ENCODE results near the gene UBAC2. TPM values are rescaled to one million over a fixed set of nuclear protein-coding genes. Genes with fewer than 3 reads are reported as not detected.

Gene UBAC2
- total RNA-seq, 1 donor from 2014 or later, result 64.3 TPM

DNA sequence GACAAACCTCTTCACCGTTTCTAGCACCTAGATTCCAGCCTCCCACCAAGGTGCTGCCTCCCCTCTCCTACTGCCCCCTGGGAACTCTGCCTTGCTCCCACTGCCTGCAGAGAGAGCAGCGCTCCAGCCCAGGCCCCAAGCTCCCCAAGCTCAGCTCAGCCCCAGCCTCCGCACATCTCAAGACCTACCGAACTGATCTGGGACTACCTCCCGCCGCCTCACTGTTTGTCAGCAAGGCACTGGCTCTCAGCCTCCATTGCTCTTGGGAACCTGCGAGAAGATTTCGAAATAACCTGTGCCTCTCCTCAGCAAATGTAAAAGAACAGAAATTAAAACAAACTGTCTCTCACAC lies 198.9 kb downstream of the UBAC2 start:
- Mint-ChIP-seq H3K27me3 (ENCODE audit: low read depth) (peaks cover 5% of the 10 kb centered on the region), H3K4me1 (no peaks in the 10 kb centered on the region), H3K9me3 (peaks cover 7% of the 10 kb centered on the region), H3K36me3 (no peaks in the 10 kb centered on the region), H3K27ac (no peak overlapping the region), H3K4me3 (no peak overlapping the region)
- TF ChIP-seq, protein P1, sequence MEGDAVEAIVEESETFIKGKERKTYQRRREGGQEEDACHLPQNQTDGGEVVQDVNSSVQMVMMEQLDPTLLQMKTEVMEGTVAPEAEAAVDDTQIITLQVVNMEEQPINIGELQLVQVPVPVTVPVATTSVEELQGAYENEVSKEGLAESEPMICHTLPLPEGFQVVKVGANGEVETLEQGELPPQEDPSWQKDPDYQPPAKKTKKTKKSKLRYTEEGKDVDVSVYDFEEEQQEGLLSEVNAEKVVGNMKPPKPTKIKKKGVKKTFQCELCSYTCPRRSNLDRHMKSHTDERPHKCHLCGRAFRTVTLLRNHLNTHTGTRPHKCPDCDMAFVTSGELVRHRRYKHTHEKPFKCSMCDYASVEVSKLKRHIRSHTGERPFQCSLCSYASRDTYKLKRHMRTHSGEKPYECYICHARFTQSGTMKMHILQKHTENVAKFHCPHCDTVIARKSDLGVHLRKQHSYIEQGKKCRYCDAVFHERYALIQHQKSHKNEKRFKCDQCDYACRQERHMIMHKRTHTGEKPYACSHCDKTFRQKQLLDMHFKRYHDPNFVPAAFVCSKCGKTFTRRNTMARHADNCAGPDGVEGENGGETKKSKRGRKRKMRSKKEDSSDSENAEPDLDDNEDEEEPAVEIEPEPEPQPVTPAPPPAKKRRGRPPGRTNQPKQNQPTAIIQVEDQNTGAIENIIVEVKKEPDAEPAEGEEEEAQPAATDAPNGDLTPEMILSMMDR (IDR thresholded peaks at IDR 0.05; ENCODE audit: unreplicated experiment), result no peak
- DNase-seq (ENCODE audit: low spot score in 2 of 2, unreplicated experiment in 2 of 2), result no peak

DNA sequence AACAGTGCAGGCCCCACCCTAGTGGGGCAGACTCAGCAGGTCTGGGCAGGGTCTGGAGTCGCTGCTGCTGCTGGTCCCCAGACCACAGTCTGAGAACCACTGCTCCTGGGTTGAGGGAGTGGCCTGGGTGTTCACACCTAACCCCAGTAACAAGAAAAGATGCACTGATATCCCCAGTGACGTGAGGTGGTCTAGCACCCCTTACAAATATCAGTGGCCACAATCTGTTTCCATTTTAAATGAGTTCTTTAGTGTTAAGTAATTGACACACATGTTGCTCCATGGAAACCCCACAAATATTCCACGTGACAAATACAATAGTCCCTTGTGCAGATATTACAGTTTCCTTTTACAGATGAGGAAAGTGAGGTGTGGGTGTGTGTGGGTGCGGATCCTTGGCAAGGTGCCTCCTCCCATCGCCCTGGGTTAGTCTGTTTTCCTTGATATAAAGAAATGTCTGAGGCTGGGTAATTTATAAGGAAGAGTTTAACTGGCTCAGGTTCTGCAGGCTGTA lies 202.9 kb downstream of the UBAC2 start:
- Mint-ChIP-seq H3K9me3 (peaks cover 7% of the 10 kb centered on the region), H3K4me3 (no peak overlapping the region), H3K4me1 (no peaks in the 10 kb centered on the region), H3K27me3 (ENCODE audit: low read depth) (peaks cover 18% of the 10 kb centered on the region), H3K36me3 (no peaks in the 10 kb centered on the region), H3K27ac (no peak overlapping the region)
- TF ChIP-seq, protein P1 (IDR thresholded peaks at IDR 0.05; ENCODE audit: unreplicated experiment), result no peak
- no peak for DNase-seq (ENCODE audit: low spot score in 2 of 2, unreplicated experiment in 2 of 2)

DNA sequence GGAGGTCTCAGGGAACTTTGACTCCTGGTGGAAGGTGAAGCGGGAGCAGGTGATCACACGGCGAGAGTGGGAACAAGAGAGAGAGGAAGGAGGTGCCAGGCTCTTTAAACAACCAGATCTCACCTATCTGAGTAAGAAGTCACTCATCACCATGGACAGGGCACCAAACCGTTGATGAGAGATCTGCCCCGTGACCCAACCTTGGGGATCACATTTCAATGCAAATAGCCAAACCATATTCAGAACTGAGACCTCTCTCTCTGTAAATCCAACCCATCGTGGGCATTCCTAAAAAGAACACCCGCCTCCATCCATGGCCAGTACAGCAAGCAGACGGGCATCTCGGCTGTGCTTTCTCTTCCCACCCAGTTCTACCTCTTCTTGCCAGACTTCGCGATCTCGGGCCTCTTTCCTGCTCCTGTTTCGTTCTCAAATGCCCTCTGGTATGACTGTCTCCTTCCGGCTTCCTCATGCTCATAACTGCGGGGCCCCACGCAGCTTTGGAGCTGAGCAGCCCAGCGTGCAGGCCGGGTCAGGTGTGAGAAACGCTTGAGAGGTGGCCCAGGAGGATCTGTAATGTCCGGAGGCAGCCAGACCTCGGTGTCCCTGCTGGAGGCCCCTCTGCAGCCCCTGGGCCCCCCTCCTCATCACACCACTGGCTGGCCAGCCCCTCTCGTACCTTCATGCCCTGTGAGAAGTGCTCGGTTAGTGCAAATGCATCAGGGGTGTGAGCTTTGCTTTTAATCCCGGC lies 203.5 kb downstream of the UBAC2 start:
- no peak overlapping the region for H3K27ac Mint-ChIP-seq
- no peak for DNase-seq (ENCODE audit: low spot score in 2 of 2, unreplicated experiment in 2 of 2)

DNA sequence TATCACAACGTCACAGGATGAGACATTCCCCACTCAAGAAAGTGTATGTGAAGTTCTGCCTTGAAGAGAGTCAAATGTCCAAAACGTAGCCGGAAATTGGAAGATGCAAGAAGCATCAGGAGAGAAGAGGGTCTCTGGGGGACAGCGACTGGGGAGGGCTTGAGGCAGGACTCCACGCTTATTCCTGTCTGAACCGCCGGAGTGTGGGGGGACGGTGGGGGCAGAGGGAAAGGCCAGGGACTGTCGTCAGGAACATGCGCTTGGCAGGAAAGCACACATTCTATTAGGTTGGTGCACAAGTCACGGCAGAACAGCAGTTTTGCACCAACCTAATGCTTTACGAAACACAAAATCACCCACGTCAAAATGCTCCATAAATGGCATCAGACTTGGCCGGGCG lies 205.3 kb downstream of the UBAC2 start:
- no peak overlapping the region for H3K4me3 Mint-ChIP-seq
- no peaks in the 10 kb centered on the region for H3K4me1 Mint-ChIP-seq
- peaks cover 7% of the 10 kb centered on the region for H3K9me3 Mint-ChIP-seq
- no peak overlapping the region for H3K27ac Mint-ChIP-seq
- TF ChIP-seq, protein P1 (IDR thresholded peaks at IDR 0.05; ENCODE audit: unreplicated experiment), result no peak
- DNase-seq (ENCODE audit: low spot score in 2 of 2, unreplicated experiment in 2 of 2), result no peak
- peaks cover 18% of the 10 kb centered on the region for H3K27me3 Mint-ChIP-seq (ENCODE audit: low read depth)
- H3K36me3 Mint-ChIP-seq, result no peaks in the 10 kb centered on the region

More for the DNA sequence above, 203.5 kb downstream of the UBAC2 start:
- TF ChIP-seq, protein P1 (IDR thresholded peaks at IDR 0.05; ENCODE audit: unreplicated experiment), result no peak
- H3K36me3 Mint-ChIP-seq, result no peaks in the 10 kb centered on the region
- H3K4me3 Mint-ChIP-seq, result no peak overlapping the region
- peaks cover 7% of the 10 kb centered on the region for H3K9me3 Mint-ChIP-seq
- no peaks in the 10 kb centered on the region for H3K4me1 Mint-ChIP-seq
- H3K27me3 Mint-ChIP-seq (ENCODE audit: low read depth), result peaks cover 18% of the 10 kb centered on the region

DNA sequence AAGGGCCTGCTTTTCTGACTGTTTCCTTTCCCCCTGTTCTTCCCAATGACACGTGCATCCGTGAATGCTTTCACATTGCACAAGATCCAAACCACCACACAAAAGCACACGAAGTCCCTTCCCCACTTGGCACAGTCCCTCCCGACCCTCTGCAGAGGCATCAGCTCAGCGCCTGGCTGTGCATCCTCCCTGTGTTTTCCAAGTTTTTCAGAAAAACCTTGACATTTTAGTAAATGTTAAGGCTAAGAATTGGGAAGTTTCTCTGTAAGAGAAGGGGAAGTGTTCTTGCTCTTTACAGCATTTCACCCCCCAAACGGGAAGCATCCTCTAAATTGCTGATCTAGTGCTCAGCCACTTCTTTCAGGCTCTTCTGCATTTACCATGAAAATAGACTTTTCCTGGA lies 206.1 kb downstream of the UBAC2 start:
- Mint-ChIP-seq H3K4me1 (no peaks in the 10 kb centered on the region), H3K27ac (no peak overlapping the region), H3K9me3 (peaks cover 10% of the 10 kb centered on the region), H3K27me3 (ENCODE audit: low read depth) (peaks cover 19% of the 10 kb centered on the region), H3K4me3 (no peak overlapping the region), H3K36me3 (no peaks in the 10 kb centered on the region)
- DNase-seq (ENCODE audit: low spot score in 2 of 2, unreplicated experiment in 2 of 2), result no peak
- TF ChIP-seq, protein P1 (IDR thresholded peaks at IDR 0.05; ENCODE audit: unreplicated experiment), result no peak
